HepG2 (cell line): ENCODE measurements around the gene MAP2K2. TPM values are rescaled to one million over a fixed set of nuclear protein-coding genes. Genes with fewer than 3 reads are reported as not detected.

Experiments used
- CHD4 ChIP-seq: fragments of 200-600 bp; sonication (generic); IDR thresholded peaks from 2 replicates; pipeline ENCODE4 v1.7.0; 2017; ENCODE audit warnings: mild to moderate bottlenecking, low read length, borderline replicate concordance
- E2F5 ChIP-seq: sonication (generic); formaldehyde crosslinking; conservative IDR thresholded peaks from 2 replicates; pipeline ENCODE4 v1.4.0; 2020; ENCODE audit warnings: missing genetic modification reagents
- JARID2 ChIP-seq: sonication (generic); formaldehyde crosslinking; IDR thresholded peaks from 2 replicates; pipeline ENCODE4 v1.8.1; 2023; ENCODE audit warnings: missing genetic modification reagents, inconsistent platforms; ENCODE audit not compliant: insufficient replicate concordance
- JDP2 ChIP-seq: sonication (generic); formaldehyde crosslinking; IDR thresholded peaks from 2 replicates; pipeline ENCODE4 v1.8.1; 2022; ENCODE audit warnings: missing genetic modification reagents, borderline replicate concordance
- KLF6 ChIP-seq: IDR thresholded peaks from 2 replicates; pipeline ENCODE4 v1.8.0; 2016; ENCODE audit warnings: missing biosample characterization, missing genetic modification reagents
- MATR3 ChIP-seq: sonication (generic); formaldehyde crosslinking; IDR thresholded peaks from 2 replicates; pipeline ENCODE4 v1.4.0; 2020; ENCODE audit warnings: missing genetic modification reagents
- SOX13 ChIP-seq, 3 experiments: fragments of 450-650 bp in 1 of 3; sonication (generic) in 1 of 3; formaldehyde crosslinking in 1 of 3; IDR thresholded peaks in 2 of 3; conservative IDR thresholded peaks in 1 of 3; 2 replicates each; pipeline versions ENCODE4 v1.5.0 to v1.6.1; 2016 to 2020; ENCODE audit warnings: antibody characterized with exemption in 1 of 3, mild to moderate bottlenecking in 1 of 3, missing compliant biosample characterization in 1 of 3, missing genetic modification reagents in 1 of 3, moderate library complexity in 1 of 3
- SP1 ChIP-seq, 2 experiments: fragments of 450-650 bp in 1 of 2; sonication (generic) in 1 of 2; formaldehyde crosslinking in 1 of 2; IDR thresholded peaks; 2 replicates each; pipeline versions ENCODE4 v1.4.0 to v1.6.1; 2016 to 2020; ENCODE audit warnings: missing genetic modification reagents in 1 of 2
- SRSF9 ChIP-seq: fragments of 200-400 bp; formaldehyde crosslinking; IDR thresholded peaks from 2 replicates; pipeline ENCODE4 v1.6.1; 2018; ENCODE audit warnings: borderline replicate concordance, mild to moderate bottlenecking, low read depth, low read length; ENCODE audit not compliant: insufficient read depth, poor library complexity, severe bottlenecking
- TARDBP ChIP-seq: sonication (generic); formaldehyde crosslinking; IDR thresholded peaks from 2 replicates; pipeline ENCODE4 v1.8.0; 2022; ENCODE audit warnings: mild to moderate bottlenecking, missing genetic modification reagents
- TFDP2 ChIP-seq: sonication (generic); formaldehyde crosslinking; IDR thresholded peaks from 2 replicates; pipeline ENCODE4 v1.4.0; 2020; ENCODE audit warnings: missing genetic modification reagents
- THYN1 ChIP-seq: sonication (generic); formaldehyde crosslinking; IDR thresholded peaks from 2 replicates; pipeline ENCODE4 v1.8.1; 2023; ENCODE audit warnings: low read depth, mild to moderate bottlenecking, moderate library complexity, missing genetic modification reagents, borderline replicate concordance
- TRAFD1 ChIP-seq: sonication (generic); formaldehyde crosslinking; IDR thresholded peaks from 2 replicates; pipeline ENCODE4 v1.5.1; 2020; ENCODE audit warnings: missing genetic modification reagents, mild to moderate bottlenecking, borderline replicate concordance
- U2AF2 ChIP-seq: fragments of 200-400 bp; formaldehyde crosslinking; IDR thresholded peaks from 2 replicates; pipeline ENCODE4 v1.6.1; 2017; ENCODE audit warnings: low read depth, mild to moderate bottlenecking, low read length
- ZBTB25 ChIP-seq: IDR thresholded peaks from 2 replicates; pipeline ENCODE4 v1.6.1; 2018; ENCODE audit warnings: missing genetic modification reagents
- ZMAT3 ChIP-seq: sonication (generic); formaldehyde crosslinking; conservative IDR thresholded peaks from 2 replicates; pipeline ENCODE4 v1.7.0; 2021; ENCODE audit warnings: missing genetic modification reagents
- ZNF292 ChIP-seq: sonication (generic); formaldehyde crosslinking; IDR thresholded peaks from 2 replicates; pipeline ENCODE4 v1.8.1; 2022; ENCODE audit warnings: mild to moderate bottlenecking, low read depth, missing genetic modification reagents, borderline replicate concordance
- ZNF296 ChIP-seq: sonication (generic); formaldehyde crosslinking; conservative IDR thresholded peaks from 2 replicates; pipeline ENCODE4 v1.5.0; 2020; ENCODE audit warnings: mild to moderate bottlenecking, missing genetic modification reagents
- ZNF343 ChIP-seq: sonication (generic); formaldehyde crosslinking; IDR thresholded peaks from 2 replicates; pipeline ENCODE4 v1.4.0; 2020; ENCODE audit warnings: mild to moderate bottlenecking, missing genetic modification reagents
- ZNF713 ChIP-seq: sonication (generic); formaldehyde crosslinking; IDR thresholded peaks from 2 replicates; pipeline ENCODE4 v1.4.0; 2020; ENCODE audit warnings: mild to moderate bottlenecking, missing genetic modification reagents
- ZNF816 ChIP-seq: sonication (generic); formaldehyde crosslinking; IDR thresholded peaks from 2 replicates; pipeline ENCODE4 v1.8.0; 2022; ENCODE audit warnings: missing genetic modification reagents, mild to moderate bottlenecking, borderline replicate concordance
- polyA plus RNA-seq, 8 experiments: library from polyadenylated mRNA; depleted of rRNA in 3 of 8; stranded (reverse) in 7 of 8; unstranded in 1 of 8; fragments of >200 nt; fragmentation: Illumina TruSeq in 4 of 8; extraction: Trizol in 4 of 8; gene quantifications; 2 replicates each; pipeline versions ENCODE4 v1.2.1 to v1.2.3, GENCODE V29; 2011 to 2016; ENCODE audit warnings: low read depth in 4 of 8, missing spikeins in 1 of 8, mixed read lengths in 1 of 8; ENCODE audit not compliant: insufficient read depth in 1 of 8
- total RNA-seq, 5 experiments: library from RNA; depleted of rRNA; stranded (reverse); fragments of >200 nt; fragmentation: Illumina TruSeq; extraction: Trizol; gene quantifications; 2 replicates each; pipeline ENCODE4 v1.2.3, GENCODE V29; 2016; ENCODE audit warnings: low read depth in 1 of 5

MAP2K2 gene
- total and polyA plus RNA-seq, 2 of the 13 experiments (the other 11 are each of a cell fraction or from before 2014, with no cell fraction given) = 70.3 to 80.9 TPM

- TF ChIP-seq U2AF2 = 0 out of 2 replicates have a peak, but pooled peaks have one; percentile 27
- TF ChIP-seq ZNF292 = peak; percentile 82
- TF ChIP-seq ZNF816 (CRISPR knock-in tag) = peak; percentile 71; the same call in 1 of the 2 replicates
- TF ChIP-seq ZNF713 (CRISPR knock-in tag) = 0 out of 2 replicates have a peak, but pooled peaks have one; percentile 76
- TF ChIP-seq ZBTB25 (CRISPR knock-in tag) = peak; percentile 60; the same call in 1 of the 2 replicates
- TF ChIP-seq TARDBP (CRISPR knock-in tag) = peak; percentile 99
- no peak for TF ChIP-seq SRSF9
- TF ChIP-seq TRAFD1 = no peak; the same call in 1 of the 2 replicates
- TF ChIP-seq MATR3 (CRISPR knock-in tag) = no peak
- peak; percentile 43 for TF ChIP-seq TFDP2 (CRISPR knock-in tag)
- TF ChIP-seq THYN1 = no peak
- TF ChIP-seq JDP2 (CRISPR knock-in tag) = no peak
- TF ChIP-seq ZMAT3 (CRISPR knock-in tag) = peak; percentile 83; the same call in 1 of the 2 replicates
- 0 out of 2 replicates have a peak, but pooled peaks have one; percentile 76 for TF ChIP-seq CHD4
- TF ChIP-seq ZNF343 (CRISPR knock-in tag) = peak; percentile 81; the same call in 1 of the 2 replicates
- no peak for TF ChIP-seq JARID2 (CRISPR knock-in tag)
- TF ChIP-seq KLF6 = peak; percentile 77
- no peak for TF ChIP-seq ZNF296 (CRISPR knock-in tag)
- TF ChIP-seq E2F5 = no peak
- no peak for TF ChIP-seq SP1 (IDR thresholded peaks at IDR 0.05)
- TF ChIP-seq SP1 (CRISPR knock-in tag; IDR thresholded peaks at IDR 0.05) = peak; percentile 81
- peak; percentile 60; the same call in 1 of the 2 replicates for TF ChIP-seq SOX13 (IDR thresholded peaks at IDR 0.05)
- peak in 1 of 2 experiments; percentile 74; a peak in 1 of 4 replicates for TF ChIP-seq SOX13 (CRISPR knock-in tag; conservative IDR thresholded peaks at IDR 0.05 in 1 of 2, IDR thresholded peaks at IDR 0.05 in 1 of 2)
These were observed 71.6 kb downstream of the MAP2K2 start (continued) for GRCh38 chr19:4052114-4052992.
